Left renal cortex interstitium (tissue), 4 donors: ENCODE data around the gene AVL9. TPM values are rescaled to one million over a fixed set of nuclear protein-coding genes. Genes with fewer than 3 reads are reported as not detected.
"Not testable (repeated sequence)": the region's sequence is repeated elsewhere in the genome, so short reads cannot be mapped to it uniquely, and the experiment has no call there.

Experiments used
- DNase-seq, 4 donors: peaks; one replicate each; pipeline ENCODE4 v3.0.0-alpha.2; 2013; ENCODE audit warnings: low read depth in 4 of 4, low spot score in 2 of 4, missing footprints in 1 of 4
- polyA plus RNA-seq, 4 donors: library from polyadenylated mRNA; unstranded; fragments of 120-200 nt; gene quantifications; one replicate each; pipeline ENCODE4 v1.2.1, GENCODE V29; 2013; ENCODE audit not compliant: insufficient read length in 4 of 4

Gene AVL9
- polyA plus RNA-seq, 4 donors: 23.0 to 39.5 (median 27.9) TPM

- DNase-seq: peak in 1 of 4 donors; percentile 62
Measured at GRCh38 chr7:32494946-32495297, 367 bp upstream of the AVL9 start.

GRCh38 chr7:32496052-32496813 lies 944 bp downstream of the AVL9 start:
- DNase-seq: peak in 2 of 4 donors; percentile 54 to 59

GRCh38 chr7:32499755-32500154 lies 4.5 kb downstream of the AVL9 start:
- DNase-seq: not testable (repeated sequence)

- DNase-seq: not testable (repeated sequence)
Measured at GRCh38 chr7:32500216-32500615, 4.9 kb downstream of the AVL9 start.

- no peak for DNase-seq
Measured at GRCh38 chr7:32500922-32501341, 5.6 kb downstream of the AVL9 start.

- no peak for DNase-seq
Measured at GRCh38 chr7:32501522-32501921, 6.2 kb downstream of the AVL9 start.

GRCh38 chr7:32502728-32503127 lies 7.4 kb downstream of the AVL9 start:
- DNase-seq: no peak

GRCh38 chr7:32506266-32507054 lies 11.2 kb downstream of the AVL9 start:
- DNase-seq: no peak

GRCh38 chr7:32507414-32507813 lies 12.1 kb downstream of the AVL9 start:
- no peak for DNase-seq

- no peak for DNase-seq
Measured at GRCh38 chr7:32511791-32512190, 16.5 kb downstream of the AVL9 start.

GRCh38 chr7:32513210-32513609 lies 17.9 kb downstream of the AVL9 start:
- DNase-seq: no peak

- no peak for DNase-seq
Measured at GRCh38 chr7:32515890-32516550, 20.7 kb downstream of the AVL9 start.

GRCh38 chr7:32516551-32517100 lies 21.3 kb downstream of the AVL9 start:
- no peak for DNase-seq

GRCh38 chr7:32518534-32519140 lies 23.3 kb downstream of the AVL9 start:
- no peak for DNase-seq

- no peak for DNase-seq
Measured at GRCh38 chr7:32519763-32520162, 24.5 kb downstream of the AVL9 start.

- no peak for DNase-seq
Measured at GRCh38 chr7:32522746-32523530, 27.6 kb downstream of the AVL9 start.

- DNase-seq: no peak
Measured at GRCh38 chr7:32524631-32525030, 29.3 kb downstream of the AVL9 start.

GRCh38 chr7:32525839-32526238 lies 30.6 kb downstream of the AVL9 start:
- no peak for DNase-seq

- no peak for DNase-seq
Measured at GRCh38 chr7:32531402-32531801, 36.1 kb downstream of the AVL9 start.

GRCh38 chr7:32532086-32532485 lies 36.8 kb downstream of the AVL9 start:
- DNase-seq: no peak
